GM12878 (cell line): ENCODE measurements around the gene RNLS.

Experiments used
- CREB1 ChIP-seq: IDR thresholded peaks from 2 replicates; pipeline ENCODE4 v1.6.1; 2012; ENCODE audit warnings: low read depth, mild to moderate bottlenecking, inconsistent platforms
- HDAC6 ChIP-seq: fragments of 200-600 bp; sonication (generic); IDR thresholded peaks from one replicate; pipeline ENCODE4 v1.8.0; 2017; ENCODE audit warnings: antibody characterized with exemption; ENCODE audit not compliant: unreplicated experiment
- IKZF1 ChIP-seq: fragments of 450-650 bp; conservative IDR thresholded peaks from 2 replicates; pipeline ENCODE4 v1.6.1; 2017; ENCODE audit warnings: antibody characterized with exemption, mild to moderate bottlenecking
- IRF3 ChIP-seq: fragments of 450-650 bp; IDR thresholded peaks from 2 replicates; pipeline ENCODE4 v1.6.1; 2014; ENCODE audit warnings: mild to moderate bottlenecking
- JUNB ChIP-seq: IDR thresholded peaks from 2 replicates; pipeline ENCODE4 v1.6.1; 2016; ENCODE audit warnings: antibody characterized with exemption, mild to moderate bottlenecking
- KAT2A ChIP-seq: conservative IDR thresholded peaks from 2 replicates; pipeline ENCODE4 v1.6.1; 2011; ENCODE audit warnings: low read depth, low read length; ENCODE audit not compliant: control insufficient read depth
- MAX ChIP-seq: IDR thresholded peaks from 2 replicates; pipeline ENCODE4 v1.6.1; 2012; ENCODE audit warnings: low read depth, low read length, improper control_type of control experiment
- PAX5 ChIP-seq: IDR thresholded peaks from 2 replicates; pipeline ENCODE4 v1.6.1; 2011; ENCODE audit warnings: low read depth, low read length, borderline replicate concordance
- POLR2A ChIP-seq: IDR thresholded peaks from 2 replicates; pipeline ENCODE4 v1.6.1; 2011; ENCODE audit warnings: low read depth, mild to moderate bottlenecking, low read length
- TCF12 ChIP-seq: IDR thresholded peaks from 2 replicates; pipeline ENCODE4 v1.6.1; 2011; ENCODE audit warnings: low read depth, mild to moderate bottlenecking, low read length
- TCF7 ChIP-seq: IDR thresholded peaks from 2 replicates; pipeline ENCODE4 v1.6.1; 2014; ENCODE audit warnings: antibody characterized with exemption, borderline replicate concordance
- TF ChIP-seq, protein P1 (sequence below), 3 experiments: IDR thresholded peaks in 2 of 3; conservative IDR thresholded peaks in 1 of 3; 2 replicates each; pipeline ENCODE4 v1.5.1; 2011; ENCODE audit warnings: low read depth in 3 of 3, low read length in 3 of 3, mild to moderate bottlenecking in 3 of 3, control low read depth in 2 of 3, moderate library complexity in 2 of 3, inconsistent platforms in 1 of 3, mixed read lengths in 1 of 3; ENCODE audit not compliant: control insufficient read depth in 2 of 3, insufficient read depth in 1 of 3; ENCODE audit errors: extremely low read depth in 1 of 3
- TF ChIP-seq, protein P2 (sequence below): IDR thresholded peaks from 2 replicates; pipeline ENCODE4 v1.6.1; 2012; ENCODE audit warnings: mild to moderate bottlenecking, low read depth, low read length

GRCh38 chr10:88457660-88458059 is 125.5 kb downstream of the RNLS start:
- TF ChIP-seq IKZF1 = no peak
- no peak for TF ChIP-seq TCF12
- no peak for TF ChIP-seq PAX5
- TF ChIP-seq, protein P1, sequence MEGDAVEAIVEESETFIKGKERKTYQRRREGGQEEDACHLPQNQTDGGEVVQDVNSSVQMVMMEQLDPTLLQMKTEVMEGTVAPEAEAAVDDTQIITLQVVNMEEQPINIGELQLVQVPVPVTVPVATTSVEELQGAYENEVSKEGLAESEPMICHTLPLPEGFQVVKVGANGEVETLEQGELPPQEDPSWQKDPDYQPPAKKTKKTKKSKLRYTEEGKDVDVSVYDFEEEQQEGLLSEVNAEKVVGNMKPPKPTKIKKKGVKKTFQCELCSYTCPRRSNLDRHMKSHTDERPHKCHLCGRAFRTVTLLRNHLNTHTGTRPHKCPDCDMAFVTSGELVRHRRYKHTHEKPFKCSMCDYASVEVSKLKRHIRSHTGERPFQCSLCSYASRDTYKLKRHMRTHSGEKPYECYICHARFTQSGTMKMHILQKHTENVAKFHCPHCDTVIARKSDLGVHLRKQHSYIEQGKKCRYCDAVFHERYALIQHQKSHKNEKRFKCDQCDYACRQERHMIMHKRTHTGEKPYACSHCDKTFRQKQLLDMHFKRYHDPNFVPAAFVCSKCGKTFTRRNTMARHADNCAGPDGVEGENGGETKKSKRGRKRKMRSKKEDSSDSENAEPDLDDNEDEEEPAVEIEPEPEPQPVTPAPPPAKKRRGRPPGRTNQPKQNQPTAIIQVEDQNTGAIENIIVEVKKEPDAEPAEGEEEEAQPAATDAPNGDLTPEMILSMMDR (IDR thresholded peaks at IDR 0.05 in 2 of 3, conservative IDR thresholded peaks at IDR 0.05 in 1 of 3; ENCODE audit: control insufficient read depth in 2 of 3, extremely low read depth in 1 of 3, insufficient read depth in 1 of 3, low read depth in 3 of 3, low read length in 3 of 3) = 0 out of 6 replicates have a peak, but pooled peaks of 1 of the 3 experiments have one; percentile 9
- no peak for TF ChIP-seq POLR2A
- no peak for TF ChIP-seq KAT2A
- TF ChIP-seq, protein P2, sequence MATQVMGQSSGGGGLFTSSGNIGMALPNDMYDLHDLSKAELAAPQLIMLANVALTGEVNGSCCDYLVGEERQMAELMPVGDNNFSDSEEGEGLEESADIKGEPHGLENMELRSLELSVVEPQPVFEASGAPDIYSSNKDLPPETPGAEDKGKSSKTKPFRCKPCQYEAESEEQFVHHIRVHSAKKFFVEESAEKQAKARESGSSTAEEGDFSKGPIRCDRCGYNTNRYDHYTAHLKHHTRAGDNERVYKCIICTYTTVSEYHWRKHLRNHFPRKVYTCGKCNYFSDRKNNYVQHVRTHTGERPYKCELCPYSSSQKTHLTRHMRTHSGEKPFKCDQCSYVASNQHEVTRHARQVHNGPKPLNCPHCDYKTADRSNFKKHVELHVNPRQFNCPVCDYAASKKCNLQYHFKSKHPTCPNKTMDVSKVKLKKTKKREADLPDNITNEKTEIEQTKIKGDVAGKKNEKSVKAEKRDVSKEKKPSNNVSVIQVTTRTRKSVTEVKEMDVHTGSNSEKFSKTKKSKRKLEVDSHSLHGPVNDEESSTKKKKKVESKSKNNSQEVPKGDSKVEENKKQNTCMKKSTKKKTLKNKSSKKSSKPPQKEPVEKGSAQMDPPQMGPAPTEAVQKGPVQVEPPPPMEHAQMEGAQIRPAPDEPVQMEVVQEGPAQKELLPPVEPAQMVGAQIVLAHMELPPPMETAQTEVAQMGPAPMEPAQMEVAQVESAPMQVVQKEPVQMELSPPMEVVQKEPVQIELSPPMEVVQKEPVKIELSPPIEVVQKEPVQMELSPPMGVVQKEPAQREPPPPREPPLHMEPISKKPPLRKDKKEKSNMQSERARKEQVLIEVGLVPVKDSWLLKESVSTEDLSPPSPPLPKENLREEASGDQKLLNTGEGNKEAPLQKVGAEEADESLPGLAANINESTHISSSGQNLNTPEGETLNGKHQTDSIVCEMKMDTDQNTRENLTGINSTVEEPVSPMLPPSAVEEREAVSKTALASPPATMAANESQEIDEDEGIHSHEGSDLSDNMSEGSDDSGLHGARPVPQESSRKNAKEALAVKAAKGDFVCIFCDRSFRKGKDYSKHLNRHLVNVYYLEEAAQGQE = no peak
- TF ChIP-seq CREB1 = no peak
- no peak for TF ChIP-seq IRF3
- no peak for TF ChIP-seq TCF7
- TF ChIP-seq HDAC6 = no peak
- no peak for TF ChIP-seq MAX
- TF ChIP-seq JUNB = no peak
